Endothelial cell of hepatic sinusoid (primary cell): ENCODE results near the gene ATP8B4.
"Not testable (repeated sequence)": the region's sequence is repeated elsewhere in the genome, so short reads cannot be mapped to it uniquely, and the experiment has no call there.

Experiments
- in situ Hi-C: cut with HindIII; loops from 2 replicates; pipeline ENCODE4 v1.10.0; 2017; ENCODE audit warnings: low sequenced_read_pairs

The ATP8B4 gene

DNA sequence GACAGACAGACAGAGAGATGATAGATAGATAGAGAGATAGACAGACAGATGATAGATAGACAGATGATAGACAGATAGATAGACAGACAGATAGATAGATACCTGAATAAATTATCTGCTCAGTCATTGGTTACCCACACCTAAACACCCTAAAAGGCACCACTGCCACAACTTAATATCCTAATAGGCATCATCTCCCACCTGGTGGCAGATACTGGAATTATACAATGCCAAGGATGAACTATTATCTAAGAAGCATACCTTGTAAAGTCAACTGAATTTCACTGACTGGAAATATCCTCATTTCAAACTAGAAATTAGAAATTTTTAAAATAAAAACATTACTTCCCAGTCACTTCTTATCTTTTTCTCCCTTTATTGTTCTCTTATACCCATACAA lies 19.4 kb upstream of the ATP8B4 start:
- in situ Hi-C loops: no loop called here

DNA sequence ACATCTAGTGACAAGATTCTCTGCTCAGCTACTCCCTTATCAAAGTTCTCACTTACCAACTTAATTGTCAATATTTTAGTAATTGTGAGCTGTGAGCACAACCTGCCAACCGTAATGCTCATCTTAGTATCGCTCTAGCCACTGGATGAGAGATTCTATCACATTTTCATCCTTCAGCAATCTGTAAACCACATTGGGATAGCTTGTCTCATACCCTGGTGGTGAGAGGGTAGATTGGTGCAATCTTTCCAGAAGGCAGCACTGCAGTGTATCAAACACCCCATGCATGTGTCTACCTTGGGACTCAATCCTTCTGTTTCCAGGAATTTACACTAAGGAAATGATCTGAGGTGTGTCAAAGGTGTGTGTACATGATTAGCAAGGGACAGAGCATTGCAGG lies 18.9 kb upstream of the ATP8B4 start:
- in situ Hi-C loops: no loop called here

DNA sequence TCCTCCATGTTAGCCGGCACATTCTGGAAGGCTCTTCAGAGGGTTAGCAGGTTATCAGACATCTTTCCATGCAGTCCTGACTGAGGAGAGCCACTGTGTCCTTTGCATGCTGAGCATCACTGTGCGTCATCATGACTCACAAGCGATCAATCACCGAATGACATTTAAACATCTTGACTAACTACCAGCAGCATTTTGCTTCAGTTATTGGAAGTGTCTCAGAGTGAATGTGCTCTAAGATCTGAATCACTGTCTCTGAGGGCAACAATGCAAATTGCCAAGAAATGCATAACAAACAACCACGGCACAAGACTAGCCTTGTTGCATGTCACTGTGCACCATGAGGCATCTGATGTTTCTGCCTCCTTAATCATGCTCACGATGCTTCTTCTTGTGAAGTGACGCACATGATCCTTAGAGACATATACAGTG lies 18.3 kb upstream of the ATP8B4 start:
- in situ Hi-C loops: no loop called here

DNA sequence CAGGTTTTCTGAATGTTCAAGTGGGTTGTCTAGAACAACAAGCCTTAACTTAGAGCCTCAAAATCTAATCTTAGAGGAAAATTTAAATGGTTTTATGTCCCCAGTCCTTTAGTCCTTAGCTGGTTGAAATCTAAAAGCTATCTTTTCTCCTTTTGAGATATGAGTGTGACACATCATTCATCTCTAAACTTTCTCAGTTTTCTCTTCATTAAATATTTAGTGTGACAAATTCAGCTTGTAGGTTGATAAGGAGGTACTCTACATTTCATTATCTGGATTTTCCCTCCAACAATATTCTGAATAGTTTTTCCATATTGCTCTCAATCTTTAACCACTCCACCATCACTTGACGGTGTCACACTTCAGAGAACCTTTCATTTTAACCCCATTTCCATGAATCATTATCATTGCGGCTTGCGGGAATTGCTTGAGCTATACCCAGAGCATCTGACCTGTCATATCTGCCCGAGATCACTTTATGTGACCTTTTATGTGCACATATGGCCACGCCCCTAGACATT lies 16.1 kb upstream of the ATP8B4 start:
- in situ Hi-C loops: no loop called here

DNA sequence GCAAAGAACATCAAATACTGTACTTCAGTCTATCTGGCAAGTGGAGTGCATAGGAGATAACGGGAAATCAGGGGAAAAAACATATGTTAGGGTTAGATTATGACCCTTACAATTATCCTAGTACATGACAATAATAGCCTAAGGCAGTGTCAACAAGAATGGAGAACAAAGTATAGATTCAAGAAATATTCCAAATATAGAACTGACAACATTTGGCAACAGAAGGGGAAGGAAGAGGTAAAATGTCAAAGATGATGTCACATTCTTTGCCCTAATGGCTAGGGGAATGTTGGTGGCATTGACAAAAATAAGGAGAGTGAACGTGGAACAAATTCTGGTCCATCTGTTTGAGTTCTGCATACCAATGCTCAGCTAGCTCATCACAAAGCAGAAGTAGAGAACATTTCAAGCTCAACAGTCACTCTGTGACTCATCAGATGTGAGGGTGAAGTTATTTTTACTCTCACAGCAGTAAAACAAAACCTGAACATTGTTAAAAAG lies 15.5 kb upstream of the ATP8B4 start:
- in situ Hi-C loops: no loop called here

DNA sequence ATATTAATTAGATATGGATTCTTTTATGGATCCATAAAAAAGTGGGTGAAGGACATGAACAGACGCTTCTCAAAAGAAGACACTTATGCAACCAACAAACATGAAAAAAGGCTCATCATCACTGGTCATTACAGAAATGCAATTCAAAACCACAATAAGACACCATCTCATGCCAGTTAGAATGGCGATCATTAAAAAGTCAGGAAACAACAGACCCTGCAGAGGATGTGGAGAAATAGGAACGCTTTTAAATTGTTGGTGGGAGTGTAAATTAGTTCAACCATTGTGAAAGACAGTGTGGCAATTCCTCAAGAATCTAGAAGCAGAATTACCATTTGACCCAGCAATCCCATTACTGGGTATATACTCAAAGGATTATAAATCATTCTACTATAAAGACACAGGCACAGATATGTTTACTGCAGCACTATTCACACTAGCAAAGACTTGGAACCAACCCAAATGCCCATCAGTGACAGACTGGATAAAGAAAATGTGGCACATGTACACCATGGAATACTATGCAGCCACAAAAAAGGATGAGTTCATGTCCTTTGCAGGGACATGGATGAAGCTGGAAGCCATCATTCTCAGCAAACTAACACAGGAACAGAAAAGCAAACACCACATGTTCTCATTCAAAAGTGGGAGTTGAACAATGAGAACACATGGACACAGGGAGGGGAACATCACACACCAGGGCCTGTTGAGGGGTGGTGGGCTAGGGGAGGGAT lies 13.4 kb upstream of the ATP8B4 start:
- in situ Hi-C loops: not testable (repeated sequence)

DNA sequence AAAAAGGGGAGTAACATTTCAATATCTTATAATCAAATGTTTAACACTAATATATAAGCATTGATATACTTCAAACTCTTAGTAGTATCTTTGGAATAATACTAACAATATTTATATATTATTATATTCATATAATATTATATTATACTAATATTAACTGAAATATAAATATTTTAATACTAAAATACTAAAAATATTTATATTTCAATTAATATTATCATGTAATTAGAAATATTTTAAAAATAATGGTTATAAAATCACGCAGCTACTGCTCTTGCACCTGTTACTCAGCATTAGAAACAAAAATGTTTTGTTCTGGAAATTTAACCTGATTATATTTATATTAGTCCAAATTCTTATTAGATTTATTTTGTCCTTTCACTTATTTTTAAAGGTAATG lies 12.6 kb upstream of the ATP8B4 start:
- in situ Hi-C loops: no loop called here

DNA sequence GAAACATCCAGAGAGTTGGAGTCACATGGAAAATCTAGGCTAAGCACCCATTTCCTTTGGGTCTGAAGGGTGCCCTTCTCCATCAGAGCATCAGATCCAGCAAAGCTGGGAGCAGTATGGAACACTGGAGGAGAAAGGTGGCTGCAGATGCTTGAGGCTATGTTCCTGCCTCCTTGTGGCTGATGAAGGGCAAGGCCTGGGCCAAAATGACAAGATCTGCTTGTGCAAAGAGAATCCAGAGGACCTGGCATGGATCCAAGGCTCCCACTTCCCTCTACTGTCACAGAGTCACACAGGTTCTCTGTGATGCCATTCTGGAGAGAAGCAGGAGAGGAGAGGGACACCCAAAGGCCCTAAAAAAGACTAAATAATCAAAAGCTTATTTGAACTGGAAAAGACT lies 9.2 kb upstream of the ATP8B4 start:
- in situ Hi-C loops: loop anchor here (5.0 kb wide), 1 partner anchor 66 kb away; no protein-coding TSS in a partner anchor

DNA sequence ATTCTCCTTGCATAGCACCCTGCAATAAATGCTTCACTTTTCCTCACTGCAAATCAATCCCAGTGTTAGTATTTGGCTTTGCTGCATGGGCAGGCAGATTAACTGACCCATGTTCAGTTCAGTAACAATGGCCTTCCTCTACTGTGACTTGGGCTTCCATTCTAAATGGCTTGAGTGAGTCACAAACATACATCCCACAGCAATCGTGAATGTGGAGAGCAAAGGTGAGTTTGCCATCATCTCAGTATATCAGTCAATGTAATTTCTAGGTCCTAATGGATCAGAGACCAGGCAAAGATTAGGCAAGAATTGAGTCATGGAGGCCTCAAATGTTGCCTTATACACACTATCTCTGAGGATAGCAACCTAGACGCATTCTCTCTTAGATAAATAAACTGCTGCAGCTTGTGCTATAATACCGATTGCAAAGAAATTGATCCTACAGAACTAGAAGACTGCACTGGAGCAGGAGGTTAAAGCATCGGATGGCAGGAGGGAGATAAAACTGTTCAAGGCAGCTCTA lies 8.3 kb upstream of the ATP8B4 start:
- in situ Hi-C loops: loop anchor here (5.0 kb wide), 1 partner anchor 65 kb away; no protein-coding TSS in a partner anchor

DNA sequence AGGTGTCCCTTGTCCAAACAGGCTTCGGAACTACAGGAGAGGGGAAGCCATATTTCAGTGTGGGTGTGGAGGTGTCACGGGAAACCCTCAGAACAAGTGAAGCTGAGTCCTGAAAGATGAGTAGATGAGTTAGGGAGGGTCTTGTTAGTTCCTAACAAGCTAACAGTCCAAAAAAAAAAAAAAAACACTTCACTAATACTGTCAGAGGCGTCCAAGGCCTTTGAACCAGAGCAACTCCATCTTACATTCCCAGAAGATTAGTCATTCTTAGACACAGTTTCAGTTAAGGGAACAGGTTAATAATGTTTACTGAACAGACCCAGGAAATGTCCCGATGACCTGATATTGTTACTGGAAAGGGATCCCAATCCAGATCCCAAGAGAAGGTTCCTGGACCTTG lies 7.0 kb upstream of the ATP8B4 start:
- in situ Hi-C loops: loop anchor here (5.0 kb wide), 1 partner anchor 64 kb away; no protein-coding TSS in a partner anchor

DNA sequence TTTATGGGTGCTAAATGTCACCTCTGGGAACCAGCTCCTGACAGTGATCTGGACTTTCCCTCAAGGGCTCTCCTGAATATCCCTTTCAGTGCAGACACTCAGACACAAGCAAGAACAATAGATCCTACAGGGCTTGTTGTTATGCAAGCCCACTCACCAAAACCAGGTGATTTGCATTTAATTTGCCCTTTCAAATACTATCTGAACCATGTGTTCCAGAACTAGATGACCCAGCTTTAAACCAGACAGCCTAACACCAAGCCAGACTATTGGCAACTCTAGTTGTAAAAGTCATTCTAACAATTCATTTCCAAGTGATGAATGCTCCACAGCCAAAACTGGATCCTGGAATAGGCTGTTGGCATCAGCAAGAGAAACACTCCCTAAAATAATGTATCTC lies 5.6 kb upstream of the ATP8B4 start:
- in situ Hi-C loops: loop anchor here (5.0 kb wide), 1 partner anchor 62 kb away; no protein-coding TSS in a partner anchor

DNA sequence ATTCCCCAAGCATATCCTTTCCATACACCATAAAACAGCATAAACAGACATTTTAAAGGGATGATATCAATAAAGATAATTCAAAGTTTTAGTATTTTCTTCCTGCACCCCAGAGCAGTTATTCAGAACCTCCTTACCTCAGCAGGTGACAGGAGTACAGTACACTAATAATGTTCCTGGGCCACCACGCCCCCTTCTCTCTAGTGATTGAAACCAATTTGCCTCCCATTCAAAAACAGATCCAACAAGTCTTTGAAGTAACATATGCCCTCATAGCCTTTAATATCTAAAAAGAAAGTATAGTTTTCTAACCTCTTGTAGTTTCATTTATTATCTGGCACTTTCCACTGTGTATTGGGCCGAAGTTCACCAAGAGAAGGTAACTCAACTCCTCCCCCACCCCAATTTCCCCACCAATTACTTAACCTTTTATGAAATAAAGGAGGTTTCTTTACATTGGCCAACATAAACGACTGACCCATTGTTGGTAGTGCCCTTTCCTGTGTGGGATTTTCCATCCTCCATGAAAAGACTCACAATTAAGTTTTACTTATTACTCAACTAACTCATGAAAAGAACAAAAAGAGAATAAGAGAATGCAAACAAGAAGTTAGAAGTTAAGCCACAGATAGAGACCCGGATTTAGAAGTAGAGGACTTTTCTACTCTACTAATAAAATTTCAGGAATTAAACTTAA lies 5.0 kb upstream of the ATP8B4 start:
- in situ Hi-C loops: no loop called here

DNA sequence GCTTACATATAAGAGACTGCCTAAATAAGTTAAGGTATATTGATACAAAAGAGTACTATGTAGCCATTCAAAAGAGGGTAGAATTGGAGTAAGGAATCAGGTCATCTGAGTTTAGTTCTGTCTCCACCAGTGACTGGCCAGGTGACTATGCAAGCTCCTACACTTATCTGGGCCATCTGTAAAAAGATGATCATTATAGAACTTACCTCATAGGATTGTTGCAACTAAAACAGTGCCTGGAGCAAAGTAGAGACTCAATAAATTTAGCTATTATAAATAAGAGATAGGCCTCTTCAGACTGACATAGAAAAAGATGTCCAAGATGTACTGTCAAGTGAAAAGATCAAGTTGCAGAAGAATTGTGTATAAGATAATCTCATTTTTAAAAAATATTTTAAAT lies 1.7 kb upstream of the ATP8B4 start:
- in situ Hi-C loops: no loop called here

DNA sequence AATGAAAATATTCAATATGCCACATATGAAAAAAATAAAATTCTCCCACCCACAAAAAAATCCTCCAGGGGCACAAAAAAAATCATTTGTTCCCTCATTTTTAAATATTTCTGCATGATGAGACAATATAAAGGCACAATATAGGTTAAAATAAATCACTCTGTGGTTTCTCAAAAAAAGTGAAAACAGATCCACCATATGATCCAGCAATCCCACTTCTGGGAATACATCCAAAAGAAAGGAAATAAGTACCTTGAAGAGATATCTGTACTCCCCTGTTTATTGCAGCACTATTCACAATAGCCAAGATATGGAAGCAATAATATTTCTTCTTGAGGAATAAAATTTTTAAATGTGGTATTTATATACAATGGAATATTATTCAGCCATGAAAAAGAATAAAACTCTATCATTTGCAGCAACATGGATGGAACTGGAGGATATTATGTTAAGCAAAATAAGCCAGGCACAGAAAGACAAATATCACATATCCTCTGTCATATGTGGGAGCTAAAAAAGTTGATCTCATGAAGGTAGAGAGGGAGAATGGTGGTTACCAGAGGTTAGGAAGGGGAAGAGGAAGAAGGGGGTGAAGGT lies 1.5 kb downstream of the ATP8B4 start:
- in situ Hi-C loops: no loop called here

DNA sequence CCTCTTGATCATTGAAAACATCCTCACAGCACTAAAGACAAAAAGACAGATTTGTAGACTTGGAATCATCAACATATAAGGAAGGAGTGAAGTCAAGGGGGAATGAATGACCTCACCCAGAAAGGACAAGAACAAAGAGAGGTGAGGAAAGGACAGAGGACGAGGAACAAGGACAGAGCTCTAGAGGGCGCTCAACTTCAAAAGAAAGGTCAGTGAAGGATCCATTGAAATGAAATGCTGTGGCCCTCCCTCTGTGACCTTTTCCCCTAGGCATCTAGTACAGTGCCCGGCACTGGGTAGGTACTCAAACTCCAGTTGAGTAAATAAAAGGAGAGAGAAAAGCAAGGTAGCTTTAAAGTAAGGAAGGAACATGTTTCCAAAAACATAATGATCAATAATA lies 2.6 kb downstream of the ATP8B4 start:
- in situ Hi-C loops: no loop called here

DNA sequence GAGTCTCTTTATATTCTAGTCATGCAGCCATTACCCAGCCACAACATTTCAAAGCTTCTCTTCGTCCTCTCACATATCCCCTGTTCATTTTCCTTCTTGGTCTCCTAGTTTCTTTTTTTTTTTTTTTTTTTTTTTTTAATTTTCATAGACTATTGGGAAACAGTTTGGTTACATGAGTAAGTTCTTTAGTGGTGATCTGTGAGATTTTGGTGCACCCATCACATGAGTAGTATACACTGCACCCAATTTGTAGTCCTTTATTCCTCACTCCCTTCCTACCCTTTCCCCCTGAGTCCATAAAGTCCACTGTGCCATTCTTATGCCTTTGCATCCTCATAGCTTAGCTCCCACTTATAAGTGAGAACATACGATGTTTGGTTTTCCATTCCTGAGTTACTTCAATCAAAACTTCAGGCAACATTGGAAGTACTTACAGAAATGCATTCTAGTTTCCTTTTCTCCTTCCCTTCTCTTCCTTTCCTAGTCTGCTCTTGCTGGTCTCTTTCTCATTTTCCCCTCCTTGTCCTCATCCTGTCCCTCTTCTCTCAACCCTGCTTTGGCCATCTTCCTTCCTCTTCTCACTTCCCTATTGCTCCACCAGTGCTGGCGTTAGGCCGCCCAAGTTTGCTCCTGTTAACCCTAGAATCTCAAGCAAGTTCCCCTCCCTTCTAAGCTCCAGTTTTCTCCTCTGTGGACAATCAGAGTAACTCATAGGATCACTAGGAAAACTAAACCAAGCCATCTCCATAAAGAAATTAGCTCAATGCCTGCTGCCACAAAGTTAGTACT lies 4.8 kb downstream of the ATP8B4 start:
- in situ Hi-C loops: no loop called here

DNA sequence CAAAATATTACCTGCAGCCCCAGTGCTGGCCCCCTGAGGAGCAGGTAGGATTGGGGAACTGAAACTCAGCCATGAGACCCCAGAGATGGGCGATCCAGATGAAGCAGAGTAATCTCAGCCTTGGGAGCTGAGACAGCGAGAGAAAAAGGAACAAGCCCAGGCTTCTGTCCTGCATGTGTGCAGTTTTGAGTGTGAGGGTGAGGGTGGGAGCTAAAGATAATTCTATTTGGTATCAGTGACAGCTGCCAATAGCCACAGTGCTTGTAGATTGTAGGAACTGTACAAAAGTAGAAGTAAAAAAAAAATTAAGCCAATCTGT lies 5.9 kb downstream of the ATP8B4 start:
- in situ Hi-C loops: no loop called here

DNA sequence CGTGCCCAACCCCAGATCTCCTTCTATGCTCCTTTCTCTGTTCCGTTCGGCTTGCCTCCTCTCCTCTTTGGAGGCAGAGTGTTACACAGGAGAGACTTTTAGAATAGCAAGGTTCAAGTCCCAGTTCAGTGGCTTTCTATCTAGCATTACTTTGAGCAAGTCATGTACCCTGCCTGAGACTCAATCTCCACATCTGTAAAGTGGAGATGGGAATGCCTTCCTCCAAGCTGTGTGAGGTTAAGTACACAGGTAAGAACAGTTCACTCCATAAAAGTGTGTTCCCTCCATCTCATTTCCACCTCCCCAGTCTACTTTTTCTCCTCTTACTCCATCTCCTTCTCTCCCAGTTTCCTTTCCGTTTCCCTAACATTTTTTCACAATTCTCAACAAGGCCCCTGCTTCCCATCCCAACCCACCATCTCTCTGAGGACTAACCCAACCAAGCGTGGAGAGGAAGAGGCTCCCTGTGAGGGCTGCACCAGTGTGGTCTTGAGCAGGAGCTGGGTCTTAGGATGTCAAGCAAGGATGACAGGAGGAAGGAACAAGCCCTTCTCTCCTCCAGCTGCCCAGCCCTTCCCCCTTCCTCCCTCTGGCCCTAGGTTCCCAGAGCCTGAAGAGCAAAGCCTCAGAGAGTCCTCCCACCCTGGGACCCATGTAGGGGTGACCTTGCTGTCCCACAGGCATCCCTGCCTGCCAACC lies 6.4 kb downstream of the ATP8B4 start:
- in situ Hi-C loops: no loop called here

DNA sequence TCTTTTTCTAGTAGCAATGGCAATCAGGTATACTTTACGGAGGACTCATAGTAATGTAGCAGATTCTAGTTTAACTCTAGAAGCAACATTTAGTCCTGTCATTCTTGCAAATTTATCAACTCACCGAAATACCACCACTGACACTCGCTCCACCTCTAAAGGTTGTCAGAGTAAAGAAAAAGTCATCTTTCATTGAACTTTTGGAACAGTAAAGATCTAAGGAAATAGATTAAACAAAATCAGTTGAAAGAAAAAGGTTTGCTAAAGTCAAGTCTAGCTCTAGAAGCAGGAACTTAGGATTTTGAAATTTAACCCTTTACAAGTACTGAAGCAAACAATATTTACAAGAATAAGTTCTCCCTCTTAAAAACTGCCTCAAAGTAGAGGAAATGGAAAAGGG lies 8.7 kb downstream of the ATP8B4 start:
- in situ Hi-C loops: no loop called here
